Dedifferentiated amniotic fluid mesenchymal stem cell (primary cell): ENCODE measurements around the gene UQCR10.

Experiments used
- DNase-seq: peaks from one replicate; pipeline ENCODE4 v3.0.0-alpha.2; 2016; ENCODE audit errors: extremely low spot score

UQCR10 gene

DNA sequence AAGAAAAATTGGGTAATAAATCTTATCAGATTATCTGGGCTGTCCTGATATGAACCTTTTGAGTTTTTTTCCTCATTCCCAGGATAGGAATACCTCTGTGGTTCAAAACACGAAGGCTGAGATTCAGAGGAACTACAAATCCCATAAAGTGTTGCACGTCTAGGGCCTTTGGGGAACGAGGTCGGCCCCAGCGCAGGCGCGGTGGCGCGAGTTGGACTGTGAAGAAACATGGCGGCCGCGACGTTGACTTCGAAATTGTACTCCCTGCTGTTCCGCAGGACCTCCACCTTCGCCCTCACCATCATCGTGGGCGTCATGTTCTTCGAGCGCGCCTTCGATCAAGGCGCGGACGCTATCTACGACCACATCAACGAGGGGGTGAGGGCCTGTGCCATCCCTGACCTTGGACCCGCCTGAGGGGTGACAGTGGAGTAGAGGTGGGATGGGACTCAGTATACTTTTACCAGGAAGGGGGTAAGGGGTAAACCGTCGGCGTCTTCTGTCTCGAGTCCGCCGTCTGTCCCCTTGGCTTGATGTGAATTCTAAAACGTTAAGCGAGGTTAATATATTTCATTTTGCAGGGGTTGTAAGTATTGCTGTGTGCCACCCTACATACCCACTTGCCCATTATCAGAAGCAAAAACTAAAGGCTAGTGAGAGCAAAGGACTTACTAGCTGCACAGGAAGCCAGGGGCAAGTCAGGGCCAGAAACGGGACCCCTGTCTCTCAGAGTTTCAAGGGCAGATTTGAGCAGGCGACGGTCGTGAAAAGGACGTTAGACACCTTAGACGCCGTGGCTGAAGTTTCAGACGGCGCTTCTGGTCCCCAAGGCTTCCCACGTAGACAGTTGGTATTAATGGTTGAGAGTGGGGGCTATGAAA is at the start of gene UQCR10:
UQCR10 (plus strand) TSS at position 199 of the 881 bp plus-strand sequence; CDS start at position 229, 30 bp downstream.
- DNase-seq, result peak; percentile 87

DNA sequence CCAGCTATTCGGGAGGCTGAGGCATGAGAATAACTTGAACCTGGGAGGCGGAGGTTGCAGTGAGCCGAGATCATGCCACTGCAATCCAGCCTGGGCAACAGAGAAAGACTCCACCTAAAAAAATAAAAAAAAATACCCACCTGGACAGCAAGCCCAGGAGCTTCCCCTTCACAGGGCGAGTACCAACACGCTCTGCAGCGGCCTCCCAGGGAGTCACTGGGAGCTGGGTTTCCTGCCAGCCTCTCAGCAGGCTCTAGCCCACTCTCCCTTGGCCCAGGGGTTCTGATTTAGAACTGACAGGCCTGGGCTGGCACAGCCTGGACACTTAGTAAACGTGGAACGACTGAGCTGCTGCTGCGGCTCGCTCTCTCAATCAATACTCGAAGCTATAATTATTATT is 49.4 kb upstream of the UQCR10 start:
- DNase-seq, result no peak

DNA sequence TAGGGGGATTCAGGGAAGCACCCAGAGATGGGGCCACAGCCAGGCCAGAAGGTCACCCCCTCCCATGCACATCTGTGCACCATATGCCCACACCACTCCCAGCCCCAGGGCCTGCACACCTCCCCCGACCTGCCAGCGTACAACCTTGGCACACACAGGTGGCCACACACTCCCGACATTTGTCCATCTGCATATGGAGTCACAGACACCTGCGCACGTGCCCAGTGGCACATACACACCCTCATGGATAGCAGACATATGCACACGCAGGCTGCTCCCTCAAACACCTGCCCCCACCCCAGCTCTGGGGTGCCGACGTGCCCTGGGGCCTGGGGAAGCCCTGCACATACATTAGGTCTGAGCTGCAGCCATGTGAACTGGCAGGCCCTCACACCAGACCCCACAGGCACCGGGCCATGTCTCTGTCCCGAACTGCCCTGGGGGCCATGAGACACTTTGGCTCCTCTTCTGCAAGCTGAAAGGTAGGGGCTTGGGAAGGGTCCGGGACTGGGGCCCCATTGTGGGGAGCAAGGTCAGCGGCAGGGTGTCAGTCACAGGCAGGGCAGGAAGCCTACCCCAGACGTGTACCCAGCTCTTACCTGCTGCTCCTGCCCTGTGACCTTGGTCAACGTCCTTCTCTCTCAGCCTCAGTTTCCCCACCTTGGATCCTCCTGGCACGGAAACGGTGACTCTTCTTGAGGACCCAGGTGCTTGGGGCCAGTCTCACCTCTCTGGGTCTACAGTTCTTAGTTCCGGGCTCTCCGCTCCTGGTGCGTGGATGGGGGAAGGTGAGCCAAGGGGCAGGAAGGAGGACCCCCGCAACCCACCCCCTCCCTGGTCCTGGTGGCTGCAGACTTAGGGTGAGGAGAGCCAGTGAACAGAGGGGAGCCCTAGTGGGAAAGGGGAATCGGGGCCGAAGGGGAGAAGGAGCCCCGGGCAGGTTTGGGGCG is 47.9 kb upstream of the UQCR10 start:
- no peak for DNase-seq

DNA sequence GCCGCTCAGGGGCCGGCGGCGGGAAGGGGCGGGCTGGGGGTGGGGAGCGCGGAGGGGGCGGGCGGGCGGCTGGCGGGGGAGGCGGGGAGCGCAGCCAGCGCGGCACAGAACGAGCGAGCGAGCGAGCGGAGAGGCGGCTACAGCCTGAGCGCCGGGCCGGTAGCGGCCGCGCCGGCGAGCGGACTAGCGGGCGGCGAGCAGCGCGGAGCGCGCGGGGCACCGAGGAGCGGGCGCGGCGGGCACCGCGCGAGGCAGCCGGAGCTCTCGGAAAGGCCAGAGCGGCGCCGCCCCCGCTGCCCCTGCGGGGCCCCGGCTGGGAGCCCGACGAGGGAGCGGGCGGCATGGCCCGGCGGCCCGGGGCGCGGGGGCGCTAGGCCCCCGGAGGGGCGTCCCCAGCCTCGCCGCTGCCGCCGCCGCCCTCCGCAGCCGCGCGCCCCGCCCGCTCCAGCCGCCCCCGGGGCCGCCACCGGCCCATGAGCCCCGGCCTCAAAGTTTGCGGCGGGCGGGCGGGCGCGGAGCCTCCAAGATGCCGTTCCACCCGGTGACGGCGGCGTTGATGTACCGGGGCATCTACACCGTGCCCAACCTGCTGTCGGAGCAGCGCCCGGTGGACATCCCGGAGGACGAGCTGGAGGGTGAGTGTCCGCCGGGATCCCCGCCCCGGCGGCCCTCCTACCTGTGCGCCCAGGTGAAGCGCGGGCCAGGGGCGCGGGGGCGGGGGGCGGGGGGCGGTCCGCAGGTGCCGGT is 47.1 kb upstream of the UQCR10 start, which contains the start of gene CABP7:
CABP7 (plus strand) TSS at position 105 of the 747 bp plus-strand sequence; CDS start at position 527, 422 bp downstream.
- no peak for DNase-seq

DNA sequence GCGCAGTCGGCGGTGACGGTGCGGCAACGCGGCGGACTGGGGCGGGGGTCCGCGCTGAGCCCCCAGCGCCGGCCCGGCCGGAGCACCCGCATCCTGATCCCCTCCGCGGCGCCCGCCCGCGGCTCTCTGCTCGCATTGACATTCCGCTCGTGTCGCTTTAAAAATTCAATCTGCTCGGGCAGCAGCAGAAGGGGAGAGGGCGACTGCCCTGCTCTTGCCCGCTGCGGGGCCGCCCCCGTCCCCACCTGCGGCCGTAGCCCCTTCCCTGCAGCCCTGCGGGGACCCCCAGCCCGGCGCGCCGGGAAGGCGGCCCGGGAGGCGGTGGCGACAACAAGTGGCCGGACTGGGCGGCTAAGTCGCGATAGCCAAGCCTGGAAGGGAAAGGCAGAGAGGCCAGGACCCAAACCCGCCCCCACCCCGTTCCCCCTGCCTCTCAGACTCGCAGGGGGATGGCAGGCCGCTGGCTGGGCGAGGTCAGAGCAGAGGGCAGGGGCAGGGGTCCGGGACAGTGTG is 46.3 kb upstream of the UQCR10 start:
- no peak for DNase-seq

GRCh38 chr22:29722151-29722550 is 45.0 kb upstream of the UQCR10 start:
- DNase-seq, result no peak

DNA sequence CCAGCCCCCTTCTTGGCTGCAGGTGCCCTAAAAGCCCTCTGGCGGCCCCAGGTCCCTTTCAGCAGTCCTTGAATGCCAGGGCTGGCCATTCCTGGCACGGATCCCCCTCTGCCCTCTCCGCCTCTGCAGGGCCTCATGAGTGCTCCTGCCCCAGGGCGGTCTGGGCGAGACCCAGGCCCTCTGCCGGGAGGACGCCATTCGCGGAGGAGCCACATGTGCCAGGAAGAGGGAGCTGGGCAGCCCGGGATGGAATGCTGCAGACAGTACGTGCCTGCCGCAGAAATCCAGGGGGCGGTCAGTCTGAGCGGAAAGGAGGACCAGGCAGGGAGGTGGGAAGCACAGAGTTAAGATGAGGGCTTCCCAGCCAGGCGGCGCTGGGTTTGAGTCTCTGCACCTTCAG is 44.6 kb upstream of the UQCR10 start:
- DNase-seq, result no peak

- DNase-seq, result no peak
Measured at GRCh38 chr22:29723766-29724165, 43.4 kb upstream of the UQCR10 start.

DNA sequence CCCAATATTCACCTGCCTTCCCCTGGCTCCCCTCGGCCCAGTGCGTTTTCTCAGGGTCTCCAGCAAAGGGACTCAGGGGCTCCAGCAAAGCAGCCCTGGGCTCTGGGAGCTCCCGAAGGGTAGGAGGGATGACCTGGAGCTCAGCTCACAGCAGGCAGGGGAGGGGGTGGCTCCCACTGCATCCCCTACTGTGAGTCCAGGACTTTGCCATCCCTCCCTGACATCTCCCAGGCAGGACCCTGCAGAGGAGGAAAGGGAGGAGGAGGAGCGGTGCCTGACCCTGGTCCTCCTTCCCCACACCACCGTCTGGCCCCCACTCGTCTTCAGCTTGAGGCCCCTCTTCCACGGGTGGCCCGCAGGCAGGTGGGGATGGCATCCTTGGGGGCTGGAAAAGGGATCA is 42.3 kb upstream of the UQCR10 start:
- DNase-seq, result no peak

- no peak for DNase-seq
Measured at GRCh38 chr22:29726106-29726505, 41.1 kb upstream of the UQCR10 start.

GRCh38 chr22:29726512-29727130 is 40.5 kb upstream of the UQCR10 start:
- no peak for DNase-seq

DNA sequence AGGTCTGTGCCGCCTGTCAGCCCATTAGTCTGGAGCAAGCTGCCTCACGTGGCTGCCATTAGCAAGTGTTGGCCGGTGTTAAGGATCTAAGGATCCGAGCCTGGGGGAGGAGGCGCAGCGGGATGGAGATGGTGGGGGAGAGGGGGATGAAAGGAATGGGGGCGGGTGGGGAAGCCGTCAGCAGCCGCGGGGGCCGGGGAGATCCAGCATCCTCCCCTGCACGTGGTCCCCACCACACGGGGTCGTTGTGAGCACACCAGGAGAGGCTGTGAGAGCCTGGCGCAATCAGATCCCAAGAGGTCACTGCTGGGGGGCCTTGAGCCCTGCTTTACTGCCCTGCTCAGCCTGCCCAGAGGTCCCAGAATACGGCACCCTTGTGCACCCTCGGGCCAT is 40.0 kb upstream of the UQCR10 start:
- DNase-seq, result no peak

DNA sequence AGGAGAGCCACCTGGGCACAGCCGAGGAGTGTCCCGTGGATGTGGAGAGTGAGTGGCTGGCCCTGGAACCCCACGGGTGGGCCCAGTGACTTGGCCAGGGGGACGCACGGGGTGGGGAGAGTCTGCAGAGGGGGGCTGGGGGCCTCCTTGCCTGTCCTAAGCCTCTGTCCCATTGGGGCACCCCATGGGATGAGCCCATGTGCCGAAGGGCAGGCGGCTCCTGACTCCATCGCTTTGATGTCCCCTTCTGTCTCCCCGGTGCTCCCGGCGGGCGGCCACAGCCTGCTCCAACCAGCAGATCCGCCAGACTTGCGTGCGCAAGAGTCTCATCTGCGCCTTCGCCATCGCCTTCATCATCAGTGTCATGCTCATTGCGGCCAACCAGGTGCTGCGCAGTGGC is 38.0 kb upstream of the UQCR10 start:
- no peak for DNase-seq

DNA sequence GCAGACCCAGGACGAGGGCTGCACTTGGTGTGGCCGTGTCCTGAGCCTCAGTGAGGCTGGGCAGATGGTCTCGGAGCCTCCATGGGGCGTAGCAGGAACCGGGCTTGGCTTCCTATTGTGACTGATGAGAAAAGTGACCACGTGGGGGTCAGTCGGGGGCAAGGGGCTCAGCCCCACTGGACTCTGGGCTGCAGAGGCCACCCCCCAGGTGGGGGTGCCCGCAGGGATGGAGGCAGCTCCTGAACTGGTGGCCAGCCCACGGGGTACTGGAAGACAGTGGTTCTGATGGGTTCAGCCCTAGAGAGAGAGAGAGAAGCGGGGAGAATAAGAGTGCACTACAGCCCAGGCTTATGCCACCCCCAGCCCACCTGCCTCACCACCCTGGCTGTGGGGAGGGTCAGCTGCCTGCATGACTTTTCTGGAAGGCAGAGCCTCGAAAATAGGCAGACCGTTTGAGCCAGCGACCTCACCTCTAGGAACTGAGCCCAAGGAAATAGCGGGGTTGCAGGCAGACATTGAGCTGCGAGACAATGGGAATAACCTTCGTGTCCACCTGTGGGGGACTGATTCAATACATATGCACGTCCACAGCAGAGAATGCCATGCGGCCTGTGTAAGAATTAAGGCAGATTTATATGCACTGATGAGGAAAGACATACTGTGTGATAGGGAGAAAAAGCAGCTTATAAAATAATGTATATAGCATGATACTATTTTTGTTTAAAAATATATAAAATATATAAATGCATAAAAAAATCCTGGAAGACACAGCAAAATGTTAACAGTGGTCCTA is 35.9 kb upstream of the UQCR10 start:
- no peak for DNase-seq

DNA sequence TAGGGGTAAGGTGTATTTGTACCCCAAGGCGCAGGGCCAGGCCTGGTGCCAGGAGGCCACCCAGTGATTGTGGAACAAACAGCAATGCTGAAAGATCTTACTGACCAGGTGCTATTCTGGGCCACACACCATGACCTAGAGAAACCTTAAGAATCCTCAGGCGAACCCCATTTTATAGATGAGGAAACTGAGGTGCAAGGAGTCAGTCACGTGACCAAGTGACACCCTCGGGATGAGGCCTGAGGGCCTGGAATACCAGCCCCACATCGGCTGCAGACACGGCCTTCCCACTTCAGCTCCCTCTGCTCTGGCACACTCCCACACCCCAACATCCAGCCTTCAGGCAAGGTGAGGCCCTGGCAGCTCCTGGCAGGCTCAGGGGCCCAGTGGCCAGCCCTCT is 34.3 kb upstream of the UQCR10 start:
- DNase-seq, result no peak

- no peak for DNase-seq
Measured at GRCh38 chr22:29733362-29734201, 33.6 kb upstream of the UQCR10 start.

GRCh38 chr22:29734406-29734805 is 32.8 kb upstream of the UQCR10 start:
- DNase-seq, result no peak

- DNase-seq, result no peak
Measured at GRCh38 chr22:29734838-29735237, 32.3 kb upstream of the UQCR10 start.

GRCh38 chr22:29735416-29735815 is 31.8 kb upstream of the UQCR10 start:
- no peak for DNase-seq
